ENCODE results near the gene TP53I11.

The TP53I11 gene

GRCh38 chr11:44970293-44970692 is 19.6 kb upstream of the TP53I11 start:
- Histone ChIP-seq H3K4me1 (ENCODE audit: control insufficient read depth, insufficient read depth, low read length, poor library complexity, severe bottlenecking) (no peaks in the 10 kb centered on the region), H3K4me3 (ENCODE audit: insufficient read depth, low read depth, low read length, poor library complexity, severe bottlenecking) (no peak overlapping the region), H3K27ac (ENCODE audit: insufficient read depth, low read length, poor library complexity, severe bottlenecking) (no peak overlapping the region), H3K36me3 (ENCODE audit: control insufficient read depth, insufficient read depth, low read length) (no peaks in the 10 kb centered on the region), H3K27me3 (replicated peaks; ENCODE audit: control insufficient read depth, insufficient read depth, low read length, poor library complexity, severe bottlenecking) (no peaks in the 10 kb centered on the region), H3K9me3 (ENCODE audit: control insufficient read depth, low read length) (no peaks in the 10 kb centered on the region)
- no peak for DNase-seq

DNA sequence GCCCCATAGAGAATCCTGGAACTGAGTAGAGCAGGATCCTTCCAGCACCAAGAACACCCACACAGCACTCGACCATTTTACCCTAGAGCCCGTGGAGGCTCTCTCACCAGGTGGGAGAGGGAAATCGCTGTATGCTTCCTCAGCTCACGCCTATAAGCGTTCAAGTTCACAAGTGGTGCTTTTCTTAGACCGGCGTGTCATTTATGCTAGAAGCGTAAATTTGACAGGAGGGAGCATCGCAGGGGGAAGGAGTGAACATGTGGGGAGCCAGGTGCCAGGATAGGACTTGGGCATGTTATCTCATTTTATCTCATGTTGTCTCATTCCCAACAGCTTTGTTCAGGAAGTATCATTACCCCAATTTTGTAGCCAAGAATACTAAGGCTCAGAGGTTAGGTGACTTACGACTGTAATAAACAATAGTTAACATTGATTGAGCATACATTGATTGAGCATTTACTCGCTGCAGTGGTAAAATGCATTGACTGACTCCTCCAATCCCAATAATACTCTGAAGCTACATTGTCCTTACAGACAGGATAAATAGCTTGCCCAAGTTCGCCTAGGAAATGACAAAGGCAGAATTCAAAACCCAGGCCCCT is 19.1 kb upstream of the TP53I11 start:
- no peak overlapping the region for H3K4me3 ChIP-seq (ENCODE audit: insufficient read depth, low read depth, low read length, poor library complexity, severe bottlenecking)
- DNase-seq, result no peak
- H3K4me1 ChIP-seq (ENCODE audit: control insufficient read depth, insufficient read depth, low read length, poor library complexity, severe bottlenecking), result no peaks in the 10 kb centered on the region
- H3K27me3 ChIP-seq (replicated peaks; ENCODE audit: control insufficient read depth, insufficient read depth, low read length, poor library complexity, severe bottlenecking), result no peaks in the 10 kb centered on the region
- H3K27ac ChIP-seq (ENCODE audit: insufficient read depth, low read length, poor library complexity, severe bottlenecking), result no peak overlapping the region
- H3K9me3 ChIP-seq (ENCODE audit: control insufficient read depth, low read length), result no peaks in the 10 kb centered on the region
- no peaks in the 10 kb centered on the region for H3K36me3 ChIP-seq (ENCODE audit: control insufficient read depth, insufficient read depth, low read length)

GRCh38 chr11:44968510-44968909 is 17.8 kb upstream of the TP53I11 start:
- H3K36me3 ChIP-seq (ENCODE audit: control insufficient read depth, insufficient read depth, low read length), result no peaks in the 10 kb centered on the region
- H3K4me1 ChIP-seq (ENCODE audit: control insufficient read depth, insufficient read depth, low read length, poor library complexity, severe bottlenecking), result no peaks in the 10 kb centered on the region
- no peaks in the 10 kb centered on the region for H3K27me3 ChIP-seq (replicated peaks; ENCODE audit: control insufficient read depth, insufficient read depth, low read length, poor library complexity, severe bottlenecking)
- H3K27ac ChIP-seq (ENCODE audit: insufficient read depth, low read length, poor library complexity, severe bottlenecking), result no peak overlapping the region
- H3K9me3 ChIP-seq (ENCODE audit: control insufficient read depth, low read length), result no peaks in the 10 kb centered on the region
- DNase-seq, result no peak
- H3K4me3 ChIP-seq (ENCODE audit: insufficient read depth, low read depth, low read length, poor library complexity, severe bottlenecking), result no peak overlapping the region

DNA sequence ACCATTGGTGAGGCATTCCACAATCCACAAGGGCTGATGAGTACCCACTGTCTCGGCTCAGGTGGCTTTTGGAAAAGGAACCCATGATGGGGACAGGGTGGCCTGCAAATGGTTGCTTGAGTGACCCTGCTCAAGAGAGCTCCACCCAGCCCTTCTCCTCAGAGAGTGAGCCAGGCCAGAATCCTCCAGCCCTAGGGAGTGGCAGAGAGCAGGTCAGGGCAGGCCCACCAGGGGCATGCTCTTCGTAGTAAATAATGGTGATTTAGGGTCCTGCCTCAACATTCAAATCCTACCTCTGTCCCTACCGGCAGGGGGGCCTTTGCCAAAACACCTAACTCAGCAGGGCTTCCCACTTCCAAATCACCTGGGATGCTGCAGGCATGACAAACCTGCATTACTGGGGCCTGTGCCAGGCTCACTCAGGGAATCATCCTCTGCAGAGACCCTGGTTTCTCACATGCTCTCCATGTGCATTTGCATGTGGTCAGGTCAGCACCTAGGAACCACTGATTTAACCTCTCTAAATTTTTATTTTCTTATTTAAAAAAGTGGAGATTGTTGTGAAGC is 17.3 kb upstream of the TP53I11 start:
- no peaks in the 10 kb centered on the region for H3K9me3 ChIP-seq (ENCODE audit: control insufficient read depth, low read length)
- no peaks in the 10 kb centered on the region for H3K36me3 ChIP-seq (ENCODE audit: control insufficient read depth, insufficient read depth, low read length)
- no peak for DNase-seq
- H3K4me1 ChIP-seq (ENCODE audit: control insufficient read depth, insufficient read depth, low read length, poor library complexity, severe bottlenecking), result no peaks in the 10 kb centered on the region
- no peak overlapping the region for H3K27ac ChIP-seq (ENCODE audit: insufficient read depth, low read length, poor library complexity, severe bottlenecking)
- no peak overlapping the region for H3K4me3 ChIP-seq (ENCODE audit: insufficient read depth, low read depth, low read length, poor library complexity, severe bottlenecking)
- H3K27me3 ChIP-seq (replicated peaks; ENCODE audit: control insufficient read depth, insufficient read depth, low read length, poor library complexity, severe bottlenecking), result no peaks in the 10 kb centered on the region

DNA sequence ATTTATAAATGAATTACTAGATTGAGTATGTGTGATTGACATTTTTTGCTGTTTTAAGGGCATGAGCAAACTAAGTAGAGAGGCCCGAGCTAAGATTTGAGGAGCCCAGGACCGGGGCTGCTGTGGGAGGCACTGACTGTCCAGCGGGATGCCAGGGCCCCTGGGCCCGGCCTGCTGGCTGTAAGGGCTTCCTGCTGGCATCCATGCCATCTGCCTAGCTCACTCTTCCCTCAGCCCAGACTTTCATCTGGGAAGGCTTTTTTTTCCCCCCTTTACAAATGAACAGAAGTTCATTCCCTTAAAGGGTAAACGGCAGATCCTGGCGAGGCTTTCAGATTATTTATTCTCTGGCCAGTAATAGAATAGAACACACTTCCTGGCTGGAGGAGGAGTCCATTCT is 16.0 kb upstream of the TP53I11 start:
- H3K4me3 ChIP-seq (ENCODE audit: insufficient read depth, low read depth, low read length, poor library complexity, severe bottlenecking), result no peak overlapping the region

DNA sequence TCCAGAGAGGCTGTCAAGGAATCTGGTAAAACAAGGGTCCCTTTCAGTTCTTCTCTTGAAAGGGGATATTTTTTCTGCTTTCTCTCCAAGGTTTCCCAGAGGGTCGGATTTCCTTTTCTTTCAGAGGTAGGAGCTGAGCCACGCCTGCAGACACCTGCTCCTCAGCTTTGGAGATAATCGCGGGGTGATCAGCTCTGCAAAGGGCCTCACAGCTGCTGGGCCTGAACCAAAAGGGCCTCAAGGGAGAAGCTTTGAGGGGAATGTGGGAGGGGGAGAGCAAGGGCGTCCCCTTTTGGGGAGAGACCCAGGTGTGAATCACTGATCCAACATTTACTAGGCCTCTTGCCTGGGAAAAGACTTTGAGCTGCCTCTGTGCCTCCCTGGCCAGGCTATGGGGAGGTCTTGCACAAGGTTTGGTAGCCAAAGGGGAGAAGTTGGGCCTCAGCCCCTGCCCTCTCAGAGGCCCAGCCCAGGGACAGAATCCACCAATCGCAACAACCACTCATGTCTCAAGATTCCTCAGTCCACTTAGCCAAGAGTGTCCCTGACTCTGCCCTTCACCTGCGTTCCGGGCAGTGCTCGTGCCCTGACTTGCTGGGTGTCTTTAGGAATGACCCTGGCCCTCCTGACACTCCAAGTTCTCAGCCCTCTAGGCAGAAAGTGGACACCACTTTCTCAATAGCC is 14.0 kb upstream of the TP53I11 start:
- Histone ChIP-seq H3K27me3 (replicated peaks; ENCODE audit: control insufficient read depth, insufficient read depth, low read length, poor library complexity, severe bottlenecking) (no peaks in the 10 kb centered on the region), H3K9me3 (ENCODE audit: control insufficient read depth, low read length) (no peaks in the 10 kb centered on the region), H3K4me3 (ENCODE audit: insufficient read depth, low read depth, low read length, poor library complexity, severe bottlenecking) (no peak overlapping the region), H3K27ac (ENCODE audit: insufficient read depth, low read length, poor library complexity, severe bottlenecking) (no peak overlapping the region), H3K4me1 (ENCODE audit: control insufficient read depth, insufficient read depth, low read length, poor library complexity, severe bottlenecking) (no peaks in the 10 kb centered on the region), H3K36me3 (ENCODE audit: control insufficient read depth, insufficient read depth, low read length) (no peaks in the 10 kb centered on the region)
- no peak for DNase-seq

More for the DNA sequence above, 16.0 kb upstream of the TP53I11 start:
- Histone ChIP-seq H3K36me3 (ENCODE audit: control insufficient read depth, insufficient read depth, low read length) (no peaks in the 10 kb centered on the region), H3K27ac (ENCODE audit: insufficient read depth, low read length, poor library complexity, severe bottlenecking) (no peak overlapping the region), H3K9me3 (ENCODE audit: control insufficient read depth, low read length) (no peaks in the 10 kb centered on the region), H3K27me3 (replicated peaks; ENCODE audit: control insufficient read depth, insufficient read depth, low read length, poor library complexity, severe bottlenecking) (no peaks in the 10 kb centered on the region), H3K4me1 (ENCODE audit: control insufficient read depth, insufficient read depth, low read length, poor library complexity, severe bottlenecking) (no peaks in the 10 kb centered on the region)
- DNase-seq, result no peak

DNA sequence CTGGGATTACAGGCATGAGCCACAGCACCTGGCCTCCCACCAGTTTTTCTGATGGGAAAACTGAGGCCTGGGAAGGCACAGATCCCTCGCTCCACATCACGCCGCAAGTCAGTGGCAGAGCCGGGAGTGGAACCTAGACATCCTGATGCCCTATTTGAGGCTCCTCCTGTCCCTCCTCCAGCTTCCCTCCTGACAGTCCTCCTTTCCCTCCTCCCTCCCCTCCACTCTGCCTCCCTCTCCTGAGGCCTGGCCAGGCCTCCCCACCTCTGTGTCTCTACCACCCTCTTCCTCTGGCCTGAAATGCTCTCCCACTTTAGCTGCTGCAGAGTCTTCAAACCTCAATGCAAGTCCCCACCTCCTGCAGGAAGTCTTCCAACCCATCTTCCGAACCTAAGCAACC is 13.3 kb upstream of the TP53I11 start:
- no peaks in the 10 kb centered on the region for H3K4me1 ChIP-seq (ENCODE audit: control insufficient read depth, insufficient read depth, low read length, poor library complexity, severe bottlenecking)
- no peak overlapping the region for H3K27ac ChIP-seq (ENCODE audit: insufficient read depth, low read length, poor library complexity, severe bottlenecking)
- H3K4me3 ChIP-seq (ENCODE audit: insufficient read depth, low read depth, low read length, poor library complexity, severe bottlenecking), result no peak overlapping the region
- H3K27me3 ChIP-seq (replicated peaks; ENCODE audit: control insufficient read depth, insufficient read depth, low read length, poor library complexity, severe bottlenecking), result no peaks in the 10 kb centered on the region
- no peaks in the 10 kb centered on the region for H3K36me3 ChIP-seq (ENCODE audit: control insufficient read depth, insufficient read depth, low read length)
- no peak for DNase-seq
- H3K9me3 ChIP-seq (ENCODE audit: control insufficient read depth, low read length), result no peaks in the 10 kb centered on the region

GRCh38 chr11:44963136-44963535 is 12.5 kb upstream of the TP53I11 start:
- Histone ChIP-seq H3K27ac (ENCODE audit: insufficient read depth, low read length, poor library complexity, severe bottlenecking) (no peak overlapping the region), H3K9me3 (ENCODE audit: control insufficient read depth, low read length) (no peaks in the 10 kb centered on the region), H3K4me1 (ENCODE audit: control insufficient read depth, insufficient read depth, low read length, poor library complexity, severe bottlenecking) (no peaks in the 10 kb centered on the region), H3K36me3 (ENCODE audit: control insufficient read depth, insufficient read depth, low read length) (no peaks in the 10 kb centered on the region), H3K27me3 (replicated peaks; ENCODE audit: control insufficient read depth, insufficient read depth, low read length, poor library complexity, severe bottlenecking) (no peaks in the 10 kb centered on the region), H3K4me3 (ENCODE audit: insufficient read depth, low read depth, low read length, poor library complexity, severe bottlenecking) (no peak overlapping the region)
- DNase-seq, result no peak

GRCh38 chr11:44962464-44962863 is 11.8 kb upstream of the TP53I11 start:
- Histone ChIP-seq H3K4me1 (ENCODE audit: control insufficient read depth, insufficient read depth, low read length, poor library complexity, severe bottlenecking) (no peaks in the 10 kb centered on the region), H3K27me3 (replicated peaks; ENCODE audit: control insufficient read depth, insufficient read depth, low read length, poor library complexity, severe bottlenecking) (no peaks in the 10 kb centered on the region), H3K4me3 (ENCODE audit: insufficient read depth, low read depth, low read length, poor library complexity, severe bottlenecking) (no peak overlapping the region), H3K36me3 (ENCODE audit: control insufficient read depth, insufficient read depth, low read length) (no peaks in the 10 kb centered on the region), H3K27ac (ENCODE audit: insufficient read depth, low read length, poor library complexity, severe bottlenecking) (no peak overlapping the region), H3K9me3 (ENCODE audit: control insufficient read depth, low read length) (no peaks in the 10 kb centered on the region)
- DNase-seq, result no peak

DNA sequence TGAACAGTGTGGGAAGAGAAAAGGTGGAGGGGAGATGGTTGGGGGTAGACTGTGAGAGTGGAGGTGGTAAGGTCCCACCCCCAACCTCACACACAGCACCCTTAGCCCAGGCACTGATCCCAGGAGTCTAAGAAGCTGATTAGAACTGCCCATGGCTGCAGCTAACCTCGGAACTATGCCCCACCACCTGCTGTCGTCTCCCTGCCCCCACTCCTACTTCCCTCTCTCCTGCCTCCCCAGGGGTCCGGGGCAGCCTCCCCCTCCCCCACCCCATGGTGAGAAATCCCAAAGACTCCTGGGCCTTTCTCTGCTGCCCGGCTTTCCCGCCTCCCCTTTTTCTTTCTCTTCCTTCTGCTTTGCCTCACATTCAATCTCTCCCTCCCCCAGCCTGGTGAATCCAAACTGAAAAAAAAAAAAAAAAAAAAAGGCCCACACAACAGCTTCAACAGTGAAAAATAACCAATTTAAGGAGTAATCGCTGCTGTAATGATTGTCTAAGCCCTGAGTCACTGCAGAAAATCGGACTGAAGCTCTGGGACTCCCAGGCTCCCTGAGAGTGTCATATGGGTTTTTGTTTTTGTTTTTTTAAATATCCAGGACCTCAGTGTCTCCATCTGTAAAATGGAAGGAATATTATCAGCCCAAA is 9.6 kb upstream of the TP53I11 start:
- H3K4me1 ChIP-seq (ENCODE audit: control insufficient read depth, insufficient read depth, low read length, poor library complexity, severe bottlenecking), result no peaks in the 10 kb centered on the region
- H3K27me3 ChIP-seq (replicated peaks; ENCODE audit: control insufficient read depth, insufficient read depth, low read length, poor library complexity, severe bottlenecking), result no peaks in the 10 kb centered on the region
- H3K4me3 ChIP-seq (ENCODE audit: insufficient read depth, low read depth, low read length, poor library complexity, severe bottlenecking), result no peak overlapping the region
- no peaks in the 10 kb centered on the region for H3K9me3 ChIP-seq (ENCODE audit: control insufficient read depth, low read length)
- DNase-seq, result no peak
- no peak overlapping the region for H3K27ac ChIP-seq (ENCODE audit: insufficient read depth, low read length, poor library complexity, severe bottlenecking)
- H3K36me3 ChIP-seq (ENCODE audit: control insufficient read depth, insufficient read depth, low read length), result no peaks in the 10 kb centered on the region
